ENCODE data around the gene AMMECR1.

GRCh38 chrX:110211340-110211739, 106.5 kb downstream of the AMMECR1 start:
- TF ChIP-seq, protein P1, sequence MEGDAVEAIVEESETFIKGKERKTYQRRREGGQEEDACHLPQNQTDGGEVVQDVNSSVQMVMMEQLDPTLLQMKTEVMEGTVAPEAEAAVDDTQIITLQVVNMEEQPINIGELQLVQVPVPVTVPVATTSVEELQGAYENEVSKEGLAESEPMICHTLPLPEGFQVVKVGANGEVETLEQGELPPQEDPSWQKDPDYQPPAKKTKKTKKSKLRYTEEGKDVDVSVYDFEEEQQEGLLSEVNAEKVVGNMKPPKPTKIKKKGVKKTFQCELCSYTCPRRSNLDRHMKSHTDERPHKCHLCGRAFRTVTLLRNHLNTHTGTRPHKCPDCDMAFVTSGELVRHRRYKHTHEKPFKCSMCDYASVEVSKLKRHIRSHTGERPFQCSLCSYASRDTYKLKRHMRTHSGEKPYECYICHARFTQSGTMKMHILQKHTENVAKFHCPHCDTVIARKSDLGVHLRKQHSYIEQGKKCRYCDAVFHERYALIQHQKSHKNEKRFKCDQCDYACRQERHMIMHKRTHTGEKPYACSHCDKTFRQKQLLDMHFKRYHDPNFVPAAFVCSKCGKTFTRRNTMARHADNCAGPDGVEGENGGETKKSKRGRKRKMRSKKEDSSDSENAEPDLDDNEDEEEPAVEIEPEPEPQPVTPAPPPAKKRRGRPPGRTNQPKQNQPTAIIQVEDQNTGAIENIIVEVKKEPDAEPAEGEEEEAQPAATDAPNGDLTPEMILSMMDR (IDR thresholded peaks at IDR 0.05): no peak
- TF ChIP-seq POLR2A (IDR thresholded peaks at IDR 0.05) (no peak), POLR2AphosphoS5 (IDR thresholded peaks at IDR 0.05) (no peak)

Measured in prostate gland (tissue), 2 donors.